GM12878 (cell line): ENCODE data around the gene SFSWAP. TPM values are rescaled to one million over a fixed set of nuclear protein-coding genes. Genes with fewer than 3 reads are reported as not detected.

Experiments used
- ATAC-seq: fragments of 200-7000 bp; cut with Tn5 transposase; 3 replicates; pipeline ENCODE4 v1.9.1; 2020; ENCODE audit warnings: mild to moderate bottlenecking, moderate library complexity
- BruUV-seq: library from RNA; stranded (reverse); fragments of 400-500 nt; replicated peaks from 2 replicates; lab custom pipeline; 2021; lab: Mats Ljungman, UMichigan
- CTCF ChIA-PET: fragments of 300-600 bp; sonication (Branson Sonifier 250); formaldehyde crosslinking; extraction: SDS; loops from one replicate; lab custom pipeline; 2021; ENCODE audit warnings: inconsistent platforms; lab: Yijun Ruan, JAX
- POLR2A ChIA-PET: fragments of 350-600 bp; formaldehyde crosslinking; extraction: SDS; loops from one replicate; lab custom pipeline; 2021; ENCODE audit warnings: inconsistent platforms; lab: Charles Lee
- RAD21 ChIA-PET: fragments of 300-600 bp; sonication (Branson Sonifier 250); formaldehyde crosslinking; loops from one replicate; lab custom pipeline; 2023; ENCODE audit warnings: antibody characterized with exemption; ENCODE audit not compliant: unreplicated experiment; lab: Charles Lee
- SMC1A ChIA-PET: fragments of 300-600 bp; sonication (Branson Sonifier 250); formaldehyde crosslinking; loops from one replicate; lab custom pipeline; 2023; ENCODE audit not compliant: unreplicated experiment, uncharacterized antibody; lab: Charles Lee
- DNase-seq: peaks from one replicate; pipeline ENCODE4 v3.0.0-alpha.2; 2011; ENCODE audit warnings: low read depth, low spot score
- FAIRE-seq: peaks from 3 replicates; lab custom pipeline; 2011; peaks lifted over from hg19 to GRCh38; lab: Jason Lieb, UNC
- H2AFZ ChIP-seq: 2 replicates; pipeline ENCODE4 v1.6.0; 2011; ENCODE audit warnings: low read depth, low read length, control low read depth; ENCODE audit not compliant: control insufficient read depth
- H3K27ac ChIP-seq: 2 replicates; pipeline ENCODE4 v1.5.1; 2011; ENCODE audit warnings: control low read depth; ENCODE audit not compliant: control insufficient read depth, insufficient read depth
- H3K27me3 ChIP-seq, 2 experiments: replicated peaks in 1 of 2; 2 replicates each; pipeline versions ENCODE4 v1.6.0 to v1.6.1; 2011; ENCODE audit warnings: low read length in 1 of 2; ENCODE audit not compliant: control insufficient read depth in 2 of 2, insufficient read depth in 2 of 2
- H3K36me3 ChIP-seq, 2 experiments: 2 replicates each; pipeline ENCODE4 v1.5.1; 2011; ENCODE audit warnings: low read length in 1 of 2; ENCODE audit not compliant: control insufficient read depth in 2 of 2, insufficient read depth in 2 of 2
- H3K4me1 ChIP-seq: 2 replicates; pipeline ENCODE4 v1.6.1; 2011; ENCODE audit warnings: mild to moderate bottlenecking, low read length, moderate library complexity, mixed read lengths; ENCODE audit not compliant: control insufficient read depth, insufficient read depth
- H3K4me2 ChIP-seq: 2 replicates; pipeline ENCODE4 v1.6.0; 2011; ENCODE audit warnings: control low read depth; ENCODE audit not compliant: control insufficient read depth, insufficient read depth
- H3K4me3 ChIP-seq: fragments of 200-600 bp; sonication (generic); 2 replicates; pipeline ENCODE4 v1.5.1; 2016
- H3K79me2 ChIP-seq: 2 replicates; pipeline ENCODE4 v1.6.0; 2011; ENCODE audit warnings: low read length; ENCODE audit not compliant: control insufficient read depth, insufficient read depth
- H3K9ac ChIP-seq: 2 replicates; pipeline ENCODE4 v1.8.0; 2011; ENCODE audit warnings: low read length, control low read depth, mixed read lengths; ENCODE audit not compliant: control insufficient read depth, insufficient read depth
- H3K9me3 ChIP-seq: replicated peaks from 3 replicates; pipeline ENCODE4 v1.5.1; 2011; ENCODE audit warnings: mild to moderate bottlenecking, low read length; ENCODE audit not compliant: control insufficient read depth, insufficient read depth
- H4K20me1 ChIP-seq: 2 replicates; pipeline ENCODE4 v1.6.0; 2011; ENCODE audit not compliant: control insufficient read depth, insufficient read depth
- CBX5 ChIP-seq: sonication (generic); IDR thresholded peaks from 2 replicates; pipeline ENCODE4 v1.6.1; 2016; ENCODE audit warnings: low read depth, moderate library complexity, mild to moderate bottlenecking, inconsistent platforms
- EZH2 ChIP-seq: IDR thresholded peaks from 2 replicates; pipeline ENCODE4 v1.6.1; 2012; ENCODE audit warnings: low read depth, mild to moderate bottlenecking, control low read depth, inconsistent platforms, low read length, borderline replicate concordance; ENCODE audit not compliant: control insufficient read depth
- HDAC2 ChIP-seq: fragments of 200-600 bp; sonication (generic); IDR thresholded peaks from 2 replicates; pipeline ENCODE4 v1.6.1; 2017
- MXI1 ChIP-seq: fragments of 150-350 bp; IDR thresholded peaks from 2 replicates; pipeline ENCODE4 v1.6.1; 2011; ENCODE audit warnings: low read depth, mild to moderate bottlenecking, inconsistent platforms, low read length, improper control_type of control experiment
- PAX5 ChIP-seq: IDR thresholded peaks from 2 replicates; pipeline ENCODE4 v1.6.1; 2011; ENCODE audit warnings: low read depth, low read length, borderline replicate concordance
- PKNOX1 ChIP-seq: fragments of 450-650 bp; IDR thresholded peaks from 2 replicates; pipeline ENCODE4 v1.6.1; 2016; ENCODE audit warnings: mild to moderate bottlenecking
- PML ChIP-seq: IDR thresholded peaks from 2 replicates; pipeline ENCODE4 v1.6.1; 2012; ENCODE audit warnings: low read length, inconsistent platforms
- RAD21 ChIP-seq: IDR thresholded peaks from 2 replicates; pipeline ENCODE4 v1.6.1; 2011; ENCODE audit warnings: mild to moderate bottlenecking, low read depth, low read length, moderate library complexity; ENCODE audit not compliant: insufficient read depth
- RCOR1 ChIP-seq: conservative IDR thresholded peaks from 2 replicates; pipeline ENCODE4 v1.6.1; 2012; ENCODE audit warnings: low read depth, low read length, improper control_type of control experiment
- RFX5 ChIP-seq: IDR thresholded peaks from 2 replicates; pipeline ENCODE4 v1.6.1; 2011; ENCODE audit warnings: low read depth, low read length, improper control_type of control experiment
- SMARCA5 ChIP-seq: fragments of 450-650 bp; IDR thresholded peaks from 2 replicates; pipeline ENCODE4 v1.6.1; 2017; ENCODE audit warnings: mild to moderate bottlenecking
- SREBF1 ChIP-seq: IDR thresholded peaks from 2 replicates; pipeline ENCODE4 v1.6.1; 2012; ENCODE audit warnings: mild to moderate bottlenecking, low read length
- SUPT20H ChIP-seq: IDR thresholded peaks from 2 replicates; pipeline ENCODE4 v1.6.1; 2011; ENCODE audit warnings: low read depth, mild to moderate bottlenecking, low read length, moderate library complexity, borderline replicate concordance; ENCODE audit not compliant: control insufficient read depth
- SUZ12 ChIP-seq: fragments of 200-600 bp; sonication (generic); IDR thresholded peaks from one replicate; pipeline ENCODE4 v1.6.1; 2018; ENCODE audit warnings: antibody characterized with exemption, mild to moderate bottlenecking; ENCODE audit not compliant: unreplicated experiment
- TARDBP ChIP-seq: IDR thresholded peaks from 2 replicates; pipeline ENCODE4 v1.6.1; 2016; ENCODE audit warnings: borderline replicate concordance
- WRNIP1 ChIP-seq: IDR thresholded peaks from 2 replicates; pipeline ENCODE4 v1.6.1; 2011; ENCODE audit warnings: low read depth, low read length, improper control_type of control experiment, borderline replicate concordance
- ZNF687 ChIP-seq: fragments of 450-650 bp; IDR thresholded peaks from 2 replicates; pipeline ENCODE4 v1.6.1; 2017; ENCODE audit warnings: mild to moderate bottlenecking, moderate library complexity
- ZSCAN29 ChIP-seq: fragments of 450-650 bp; IDR thresholded peaks from 2 replicates; pipeline ENCODE4 v1.6.1; 2017; ENCODE audit warnings: mild to moderate bottlenecking, moderate library complexity
- WGBS: methylation state at CpG from one replicate; pipeline ENCODE4 v1.1.6; 2016; ENCODE audit warnings: low lambda C conversion rate; ENCODE audit not compliant: insufficient replicate concordance, insufficient coverage; ENCODE audit errors: missing lambda C conversion rate; 5-methylcytosine and 5-hydroxymethylcytosine counted together
- in situ Hi-C: fragments of 300-500 bp; cut with MboI; formaldehyde crosslinking; loops from 9 replicates; pipeline ENCODE4 v1.14.3; 2018; ENCODE audit warnings: mixed read lengths
- intact Hi-C: fragments of 100-400 bp; cut with micrococcal nuclease; formaldehyde crosslinking; loops from one replicate; pipeline ENCODE4 v1.14.2; 2022; ENCODE audit not compliant: unreplicated experiment
- polyA plus RNA-seq, 11 experiments: library from polyadenylated mRNA; depleted of rRNA in 4 of 11; unstranded in 6 of 11; stranded (reverse) in 5 of 11; fragments of >200 nt; fragmentation: Nextera tagmentation in 4 of 11; fragmentation: Illumina TruSeq in 1 of 11; extraction: Ambion mirVana in 4 of 11; extraction: Trizol in 1 of 11; gene quantifications; 1 replicate in 1 of 11; 2 replicates in 10 of 11; pipeline versions ENCODE4 v1.2.1 to v1.2.3, GENCODE V29; 2011 to 2016; ENCODE audit warnings: inconsistent platforms in 2 of 11, missing spikeins in 2 of 11, low read depth in 1 of 11
- total RNA-seq, 4 experiments: library from RNA; depleted of rRNA in 3 of 4; stranded (reverse); fragments of >200 nt in 3 of 4; fragmentation: Illumina TruSeq in 1 of 4; extraction: Trizol in 1 of 4; gene quantifications; 2 replicates each; pipeline versions ENCODE4 v1.2.1 to v1.2.3, GENCODE V29; 2013 to 2021
- TF ChIP-seq, protein P1 (sequence below): IDR thresholded peaks from 2 replicates; pipeline ENCODE4 v1.6.1; 2012; ENCODE audit warnings: low read depth, low read length, improper control_type of control experiment

SFSWAP gene
- total and polyA plus RNA-seq, 10 of the 15 experiments (the other 5 are each of a cell fraction or from before 2014, with no cell fraction given): 1.8 to 48.6 (median 25.0) TPM

DNA sequence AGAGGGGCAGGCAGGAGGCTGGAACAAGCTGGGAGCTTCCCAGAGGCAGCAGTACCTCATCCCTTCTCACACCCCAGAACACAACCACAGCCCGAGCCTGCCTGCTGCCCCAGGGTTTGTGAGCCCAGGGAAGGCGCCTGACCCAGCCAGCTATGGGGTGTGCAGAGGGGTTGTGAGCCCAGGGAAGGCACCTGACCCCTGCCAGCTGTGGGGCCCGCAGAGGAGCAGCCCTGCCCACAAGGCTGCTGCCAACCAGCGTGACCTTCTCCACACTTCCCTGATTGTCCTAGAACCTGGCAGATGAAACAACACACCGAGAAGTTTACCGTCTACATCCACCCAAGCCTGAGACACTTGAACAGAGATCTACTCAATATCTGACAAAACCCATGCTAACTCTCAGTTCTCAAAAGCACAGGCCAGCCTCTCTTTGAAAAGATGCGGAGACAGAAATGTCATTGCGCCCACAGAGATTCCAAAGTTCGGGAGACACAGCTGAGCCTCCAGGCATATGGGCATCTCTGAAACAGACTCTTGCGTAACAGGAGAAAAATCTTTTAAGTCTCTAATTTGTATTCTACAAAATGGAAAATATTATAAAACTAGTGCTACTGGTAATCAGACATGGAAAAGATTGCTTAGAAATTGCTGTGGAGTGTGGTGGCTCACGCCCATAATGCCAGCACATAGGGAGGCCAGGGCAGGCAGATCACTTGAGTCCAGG, 47.3 kb downstream of the SFSWAP start (continued):
- TF ChIP-seq SUPT20H: no peak
- TF ChIP-seq, protein P1, sequence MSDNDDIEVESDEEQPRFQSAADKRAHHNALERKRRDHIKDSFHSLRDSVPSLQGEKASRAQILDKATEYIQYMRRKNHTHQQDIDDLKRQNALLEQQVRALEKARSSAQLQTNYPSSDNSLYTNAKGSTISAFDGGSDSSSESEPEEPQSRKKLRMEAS: no peak
- TF ChIP-seq CBX5: no peak

- H3K36me3 ChIP-seq: peaks cover 25 to 31% of the 10 kb centered on the region in 2 experiments
- ChIA-PET CTCF (no interaction called here), POLR2A (no interaction called here), RAD21 (no interaction called here), SMC1A (no interaction called here)
- no peaks in the 10 kb centered on the region for H3K4me1 ChIP-seq
- H3K79me2 ChIP-seq: no peaks in the 10 kb centered on the region
- no peak overlapping the region for H2AFZ ChIP-seq
- no peak for DNase-seq
- 99% methylated on average over 8 of the region's 8 CpGs for WGBS
- H4K20me1 ChIP-seq: no peaks in the 10 kb centered on the region
- BruUV-seq: no TSS peak
- no peak overlapping the region for H3K27ac ChIP-seq
- H3K9me3 ChIP-seq: no peaks in the 10 kb centered on the region
- intact Hi-C loops: no loop called here
- no peak for FAIRE-seq
- H3K9ac ChIP-seq: no peak overlapping the region
- H3K4me2 ChIP-seq: no peak overlapping the region
- H3K27me3 ChIP-seq: no peaks in the 10 kb centered on the region
- ATAC-seq: no peak
- no peak overlapping the region for H3K4me3 ChIP-seq
- in situ Hi-C loops: no loop called here
- no peak for TF ChIP-seq RAD21
- TF ChIP-seq ZNF687: no peak
- TF ChIP-seq ZSCAN29: no peak
- TF ChIP-seq SREBF1: no peak
- no peak for TF ChIP-seq RCOR1
- no peak for TF ChIP-seq PKNOX1
- TF ChIP-seq RFX5: no peak
- TF ChIP-seq HDAC2: no peak
- no peak for TF ChIP-seq PAX5
- TF ChIP-seq TARDBP: no peak
- TF ChIP-seq SMARCA5: no peak
- TF ChIP-seq SUZ12: no peak
- no peak for TF ChIP-seq PML
- no peak for TF ChIP-seq EZH2
- no peak for TF ChIP-seq MXI1
- no peak for TF ChIP-seq WRNIP1
Observed at GRCh38 chr12:131759176-131759575, 48.3 kb downstream of the SFSWAP start.
